ENCODE measurements around the gene KCNK7. TPM values are rescaled to one million over a fixed set of nuclear protein-coding genes. Genes with fewer than 3 reads are reported as not detected.

The KCNK7 gene
- total RNA-seq, 2 experiments from 2014 or later: 4.9 to 5.0 TPM

- peaks cover 31% of the 10 kb centered on the region for H3K4me1 ChIP-seq (ENCODE audit: insufficient read depth, low read length)
- peaks cover 23% of the 10 kb centered on the region for H3K4me1 Mint-ChIP-seq (ENCODE audit: low read depth)
- H3K27me3 Mint-ChIP-seq: no peaks in the 10 kb centered on the region
- CTCF ChIA-PET: no interaction called here
- H3K27me3 ChIP-seq (ENCODE audit: control insufficient read depth in 1 of 2, insufficient read depth in 2 of 2, low read length in 2 of 2): no peaks in the 10 kb centered on the region
- DNase-seq (no peak), ATAC-seq (ENCODE audit: poor library complexity) (no peak)
- POLR2A ChIA-PET: no interaction called here
- no peak overlapping the region for H3K27ac ChIP-seq (ENCODE audit: low read depth in 1 of 2, low read length in 2 of 2)
- H3K9me3 ChIP-seq (ENCODE audit: control insufficient read depth in 1 of 2, insufficient read depth in 1 of 2, low read length in 2 of 2): no peaks in the 10 kb centered on the region
- no peaks in the 10 kb centered on the region for H3K9me3 Mint-ChIP-seq
- no peak for TF ChIP-seq CTCF (IDR thresholded peaks at IDR 0.05)
- intact Hi-C loops (cut with DNase I, micrococcal nuclease): loop anchor here in 1 of 2 experiments (10.0 kb wide), 1 partner anchor 364 kb away; no protein-coding TSS in a partner anchor
- peaks cover 69% of the 10 kb centered on the region for H3K36me3 Mint-ChIP-seq (ENCODE audit: low read depth)
- H3K4me3 ChIP-seq (ENCODE audit: low read length): no peak overlapping the region
- peaks cover 81% of the 10 kb centered on the region for H3K36me3 ChIP-seq (ENCODE audit: insufficient read depth, low read length)
- no peak overlapping the region for H3K27ac Mint-ChIP-seq
- H3K4me3 Mint-ChIP-seq: no peak overlapping the region
Observed at GRCh38 chr11:65620666-65621065, 25.1 kb upstream of the KCNK7 start.

GRCh38 chr11:65619281-65619928 lies 23.8 kb upstream of the KCNK7 start:
- peaks cover 29% of the 10 kb centered on the region for H3K4me1 Mint-ChIP-seq (ENCODE audit: low read depth)
- no peaks in the 10 kb centered on the region for H3K9me3 ChIP-seq (ENCODE audit: control insufficient read depth in 1 of 2, insufficient read depth in 1 of 2, low read length in 2 of 2)
- ChIA-PET CTCF (no interaction called here), POLR2A (no interaction called here)
- no peaks in the 10 kb centered on the region for H3K9me3 Mint-ChIP-seq
- H3K27ac ChIP-seq (ENCODE audit: low read depth in 1 of 2, low read length in 2 of 2): no peak overlapping the region
- peaks cover 70% of the 10 kb centered on the region for H3K36me3 Mint-ChIP-seq (ENCODE audit: low read depth)
- no peaks in the 10 kb centered on the region for H3K27me3 ChIP-seq (ENCODE audit: control insufficient read depth in 1 of 2, insufficient read depth in 2 of 2, low read length in 2 of 2)
- peak overlapping the region; percentile 74 for H3K4me3 Mint-ChIP-seq
- peaks cover 30% of the 10 kb centered on the region for H3K4me1 ChIP-seq (ENCODE audit: insufficient read depth, low read length)
- H3K36me3 ChIP-seq (ENCODE audit: insufficient read depth, low read length): peaks cover 69% of the 10 kb centered on the region
- TF ChIP-seq CTCF (IDR thresholded peaks at IDR 0.05): no peak
- DNase-seq: no peak
- no peaks in the 10 kb centered on the region for H3K27me3 Mint-ChIP-seq
- intact Hi-C loops (cut with DNase I, micrococcal nuclease): loop anchor here (5.0 kb wide), 3 partner anchors 33 to 238 kb away; partner anchors contain the start of genes CFL1 (in 1 of the 2) and KAT5 (in 1 of the 2)
- H3K27ac Mint-ChIP-seq: no peak overlapping the region
- ATAC-seq (ENCODE audit: poor library complexity): no peak
- no peak overlapping the region for H3K4me3 ChIP-seq (ENCODE audit: low read length)

- no peak for TF ChIP-seq CTCF (IDR thresholded peaks at IDR 0.05)
- Histone ChIP-seq H3K27me3 (ENCODE audit: control insufficient read depth in 1 of 2, insufficient read depth in 2 of 2, low read length in 2 of 2) (no peaks in the 10 kb centered on the region), H3K4me1 (ENCODE audit: insufficient read depth, low read length) (peaks cover 33% of the 10 kb centered on the region), H3K27ac (ENCODE audit: low read depth in 1 of 2, low read length in 2 of 2) (no peak overlapping the region), H3K9me3 (ENCODE audit: control insufficient read depth in 1 of 2, insufficient read depth in 1 of 2, low read length in 2 of 2) (no peaks in the 10 kb centered on the region), H3K36me3 (ENCODE audit: insufficient read depth, low read length) (peaks cover 63% of the 10 kb centered on the region), H3K4me3 (ENCODE audit: low read length) (no peak overlapping the region)
- Mint-ChIP-seq H3K27me3 (no peaks in the 10 kb centered on the region), H3K9me3 (no peaks in the 10 kb centered on the region), H3K27ac (no peak overlapping the region), H3K4me1 (ENCODE audit: low read depth) (peaks cover 34% of the 10 kb centered on the region), H3K36me3 (ENCODE audit: low read depth) (peaks cover 72% of the 10 kb centered on the region), H3K4me3 (peak overlapping the region; percentile 51)
- ChIA-PET POLR2A (interaction anchor here (6.0 kb wide), 1 partner anchor 20 kb away, joined by 50 read pairs; the partner anchor contains the start of gene SIPA1), CTCF (no interaction called here)
- DNase-seq (no peak), ATAC-seq (ENCODE audit: poor library complexity) (no peak)
- intact Hi-C loops (cut with DNase I, micrococcal nuclease): loop anchor here (5.0 kb wide), 3 partner anchors 34 to 239 kb away; partner anchors contain the start of genes CFL1 (in 1 of the 2) and KAT5 (in 1 of the 2)
Observed at GRCh38 chr11:65618763-65619162, 23.2 kb upstream of the KCNK7 start.
